ENCODE measurements around the gene SPATA46.

DNA sequence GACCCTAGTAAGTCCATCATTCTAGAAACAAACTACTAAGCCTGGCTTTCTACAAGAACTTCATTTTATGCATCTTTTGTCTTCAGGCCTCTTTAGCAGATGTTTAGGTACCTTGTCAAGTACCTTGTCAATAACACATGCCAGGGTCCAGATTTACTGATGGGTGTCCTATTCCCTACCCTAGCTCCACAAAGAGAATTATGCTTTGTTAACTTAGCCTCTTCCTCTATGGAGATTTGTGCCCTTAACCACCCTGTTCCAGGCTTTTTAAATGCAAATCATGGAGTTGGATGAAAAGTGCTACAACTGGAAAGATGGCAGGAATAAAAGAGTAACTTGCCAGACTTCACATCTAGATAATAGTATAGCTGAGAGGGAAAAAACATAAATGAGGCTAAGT lies 42.7 kb downstream of the SPATA46 start:
- TF ChIP-seq, protein P1, sequence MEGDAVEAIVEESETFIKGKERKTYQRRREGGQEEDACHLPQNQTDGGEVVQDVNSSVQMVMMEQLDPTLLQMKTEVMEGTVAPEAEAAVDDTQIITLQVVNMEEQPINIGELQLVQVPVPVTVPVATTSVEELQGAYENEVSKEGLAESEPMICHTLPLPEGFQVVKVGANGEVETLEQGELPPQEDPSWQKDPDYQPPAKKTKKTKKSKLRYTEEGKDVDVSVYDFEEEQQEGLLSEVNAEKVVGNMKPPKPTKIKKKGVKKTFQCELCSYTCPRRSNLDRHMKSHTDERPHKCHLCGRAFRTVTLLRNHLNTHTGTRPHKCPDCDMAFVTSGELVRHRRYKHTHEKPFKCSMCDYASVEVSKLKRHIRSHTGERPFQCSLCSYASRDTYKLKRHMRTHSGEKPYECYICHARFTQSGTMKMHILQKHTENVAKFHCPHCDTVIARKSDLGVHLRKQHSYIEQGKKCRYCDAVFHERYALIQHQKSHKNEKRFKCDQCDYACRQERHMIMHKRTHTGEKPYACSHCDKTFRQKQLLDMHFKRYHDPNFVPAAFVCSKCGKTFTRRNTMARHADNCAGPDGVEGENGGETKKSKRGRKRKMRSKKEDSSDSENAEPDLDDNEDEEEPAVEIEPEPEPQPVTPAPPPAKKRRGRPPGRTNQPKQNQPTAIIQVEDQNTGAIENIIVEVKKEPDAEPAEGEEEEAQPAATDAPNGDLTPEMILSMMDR (IDR thresholded peaks at IDR 0.05): no peak
- TF ChIP-seq POLR2A (IDR thresholded peaks at IDR 0.05): no peak
